Neural cell (in vitro differentiated cells): ENCODE measurements around the gene EDIL3.

Experiments used
- CTCF ChIP-seq: fragments of 450-650 bp; IDR thresholded peaks from 2 replicates; pipeline ENCODE4 v1.5.1; 2014; ENCODE audit warnings: antibody characterized with exemption, mild to moderate bottlenecking, moderate library complexity; ENCODE audit not compliant: poor library complexity, severe bottlenecking
- EZH2 ChIP-seq: fragments of 200-600, 300-800 bp; shearing (Covaris generic), sonication (generic); IDR thresholded peaks from 2 replicates; pipeline ENCODE4 v1.6.1; 2014; ENCODE audit warnings: antibody characterized with exemption, low read length, borderline replicate concordance, mild to moderate bottlenecking; ENCODE audit not compliant: insufficient read depth, poor library complexity, severe bottlenecking
- MXI1 ChIP-seq: fragments of 450-650 bp; conservative IDR thresholded peaks from 2 replicates; pipeline ENCODE4 v1.6.1; 2014; ENCODE audit warnings: antibody characterized with exemption, mild to moderate bottlenecking; ENCODE audit not compliant: poor library complexity, severe bottlenecking
- POLR2AphosphoS5 ChIP-seq: IDR thresholded peaks from 2 replicates; pipeline ENCODE4 v1.6.1; 2012
- RAD21 ChIP-seq: fragments of 450-650 bp; conservative IDR thresholded peaks from 2 replicates; pipeline ENCODE4 v1.6.1; 2014; ENCODE audit warnings: antibody characterized with exemption, mild to moderate bottlenecking, moderate library complexity
- REST ChIP-seq: IDR thresholded peaks from 2 replicates; pipeline ENCODE4 v1.6.1; 2012; ENCODE audit warnings: borderline replicate concordance
- TAF1 ChIP-seq: IDR thresholded peaks from 2 replicates; pipeline ENCODE4 v1.6.1; 2012; ENCODE audit warnings: low read depth

- TF ChIP-seq CTCF, result no peak
- TF ChIP-seq TAF1, result no peak
- no peak for TF ChIP-seq MXI1
- TF ChIP-seq POLR2AphosphoS5, result no peak
- TF ChIP-seq REST, result no peak
- TF ChIP-seq EZH2, result no peak
- no peak for TF ChIP-seq RAD21
Measured at GRCh38 chr5:84403773-84404172, 19.1 kb upstream of the EDIL3 start.
